HCT116 (cell line): ENCODE results near the gene COL16A1.

Experiments
- CEBPB ChIP-seq: IDR thresholded peaks from 2 replicates; pipeline ENCODE4 v1.6.1; 2012; ENCODE audit warnings: low read depth
- CTCF ChIP-seq, 3 experiments: fragments of 200-600 bp in 1 of 3; sonication (generic) in 1 of 3; IDR thresholded peaks in 2 of 3; conservative IDR thresholded peaks in 1 of 3; 2 replicates each; pipeline ENCODE4 v1.5.1; 2012 to 2017; ENCODE audit warnings: low read depth in 2 of 3, low read length in 2 of 3, antibody characterized with exemption in 1 of 3, borderline replicate concordance in 1 of 3, control low read depth in 1 of 3, mild to moderate bottlenecking in 1 of 3, mixed read lengths in 1 of 3, mixed run types in 1 of 3, moderate library complexity in 1 of 3; ENCODE audit not compliant: insufficient read depth in 1 of 3
- EZH2 ChIP-seq: fragments of 200-600 bp; sonication (generic); IDR thresholded peaks from 2 replicates; pipeline ENCODE4 v1.6.1; 2017; ENCODE audit warnings: antibody characterized with exemption, mixed run types
- EZH2phosphoT487 ChIP-seq: fragments of 200-600 bp; IDR thresholded peaks from 2 replicates; pipeline ENCODE4 v1.6.1; 2018; ENCODE audit warnings: antibody characterized with exemption, borderline replicate concordance
- POLR2A ChIP-seq: IDR thresholded peaks from 2 replicates; pipeline ENCODE4 v1.7.0; 2011; ENCODE audit warnings: borderline replicate concordance; ENCODE audit not compliant: insufficient read depth, insufficient read length; ENCODE audit errors: extremely low read depth
- RAD21 ChIP-seq: IDR thresholded peaks from 2 replicates; pipeline ENCODE4 v1.6.1; 2012; ENCODE audit warnings: low read depth, mild to moderate bottlenecking
- SP1 ChIP-seq: IDR thresholded peaks from 2 replicates; pipeline ENCODE4 v1.6.1; 2012; ENCODE audit warnings: low read depth

GRCh38 chr1:31687601-31688000 is 16.2 kb downstream of the COL16A1 start:
- TF ChIP-seq CEBPB (no peak), EZH2phosphoT487 (no peak), CTCF (IDR thresholded peaks at IDR 0.05 in 2 of 3, conservative IDR thresholded peaks at IDR 0.05 in 1 of 3; ENCODE audit: borderline replicate concordance in 1 of 3, insufficient read depth in 1 of 3, low read depth in 2 of 3, low read length in 2 of 3) (no peak), RAD21 (no peak), POLR2A (no peak), EZH2 (no peak), SP1 (no peak)
